ENCODE data around the gene GUCA1A.
A peak's percentile ranks its signal among the peaks of the same experiment; 100 is the strongest.
"Not testable (repeated sequence)": the region's sequence is repeated elsewhere in the genome, so short reads cannot be mapped to it uniquely, and the experiment has no call there.

GUCA1A gene

DNA sequence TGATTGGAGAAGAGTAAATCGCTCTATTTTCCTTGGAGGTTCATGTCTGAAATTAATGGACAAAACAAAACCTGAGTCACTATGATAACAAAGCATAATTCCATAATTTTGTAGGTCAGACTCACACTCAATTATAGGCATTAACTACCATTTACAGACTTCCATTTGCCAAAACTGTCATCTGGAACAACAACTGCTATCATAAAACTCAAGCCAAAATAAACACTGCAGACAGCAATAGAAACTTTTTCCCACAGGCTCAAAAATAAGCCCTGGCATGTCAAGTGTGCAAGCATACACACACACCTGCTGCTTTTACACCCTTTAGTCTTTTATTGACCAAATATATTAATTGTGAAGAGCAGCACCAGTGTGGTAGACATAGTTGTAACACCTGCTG lies 37.4 kb downstream of the GUCA1A start:
- no peak for DNase-seq (ENCODE audit: low read depth)

DNA sequence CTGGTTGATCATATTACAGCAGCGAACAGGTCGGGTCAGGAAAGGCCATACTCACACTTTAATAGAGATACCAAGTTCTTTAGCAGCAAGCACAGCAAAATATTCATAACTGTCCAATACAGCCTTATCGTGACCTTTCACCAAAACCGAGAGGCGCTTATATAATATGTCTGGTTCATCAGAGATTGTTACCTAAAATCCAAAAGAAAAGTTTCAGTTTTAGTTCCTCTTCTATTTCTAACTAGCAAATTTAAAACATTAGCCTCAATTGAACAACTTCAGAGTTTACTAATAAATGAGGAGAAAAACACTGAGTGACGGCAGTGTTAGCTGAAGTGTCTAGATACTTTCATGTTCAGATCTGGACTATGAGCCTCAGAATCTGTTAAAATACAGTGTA lies 38.6 kb downstream of the GUCA1A start:
- no peak for DNase-seq (ENCODE audit: low read depth)

DNA sequence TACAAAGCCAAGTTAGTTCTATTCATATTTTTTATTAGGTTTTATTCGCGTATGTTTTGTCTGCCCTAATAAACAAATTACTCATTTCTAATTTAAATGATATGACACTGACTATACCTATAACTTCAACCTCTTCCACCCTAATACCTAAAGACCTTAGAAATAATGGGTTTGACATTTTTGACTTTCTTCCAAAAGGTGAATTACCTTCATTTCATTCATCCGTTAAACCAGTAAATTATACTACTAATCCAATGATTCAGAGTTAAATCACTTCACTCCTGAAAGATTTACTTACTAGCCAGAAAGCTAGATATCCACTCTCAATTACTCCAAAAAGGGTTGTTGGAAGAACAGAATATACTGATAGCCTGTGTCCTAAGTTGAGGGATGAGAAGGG lies 39.3 kb downstream of the GUCA1A start:
- no peak for DNase-seq (ENCODE audit: low read depth)

DNA sequence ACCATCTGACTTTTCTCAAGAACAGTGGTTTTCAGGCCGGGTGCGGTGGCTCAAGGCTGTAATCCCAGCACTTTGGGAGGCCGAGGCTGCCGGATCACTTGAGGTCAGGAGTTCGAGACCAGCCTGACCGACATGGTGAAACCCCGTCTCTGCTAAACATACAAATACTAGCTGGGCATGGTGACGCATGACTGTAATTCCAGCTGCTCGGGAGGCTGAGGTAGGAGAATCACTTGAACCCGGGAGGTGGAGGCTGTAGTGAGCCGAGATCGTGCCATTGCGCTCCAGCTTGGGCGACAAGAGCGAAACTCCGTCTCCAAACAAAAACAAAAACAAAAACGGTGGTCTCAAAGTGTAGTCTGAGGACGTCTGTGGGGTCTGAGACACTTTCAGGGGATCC lies 43.3 kb downstream of the GUCA1A start:
- DNase-seq (ENCODE audit: low read depth), result not testable (repeated sequence)

DNA sequence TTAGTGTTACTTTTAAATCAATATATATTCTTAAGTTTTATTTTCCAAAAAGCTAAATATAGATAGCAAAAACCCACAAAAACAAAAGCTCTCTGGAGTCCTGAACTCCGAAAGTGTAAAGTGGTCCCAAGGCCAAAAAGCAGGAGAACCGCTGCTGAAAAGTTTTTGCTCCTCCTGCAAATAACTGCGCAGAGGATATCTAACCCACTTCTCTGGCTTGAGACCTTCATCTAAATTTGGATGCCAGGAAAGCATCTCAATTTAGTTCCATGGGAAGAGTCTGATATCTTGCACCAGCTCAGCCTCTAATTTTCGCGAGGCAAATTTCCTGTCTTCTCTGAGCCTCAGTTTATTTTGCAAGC lies 44.0 kb downstream of the GUCA1A start:
- no peak for DNase-seq (ENCODE audit: low read depth)

DNA sequence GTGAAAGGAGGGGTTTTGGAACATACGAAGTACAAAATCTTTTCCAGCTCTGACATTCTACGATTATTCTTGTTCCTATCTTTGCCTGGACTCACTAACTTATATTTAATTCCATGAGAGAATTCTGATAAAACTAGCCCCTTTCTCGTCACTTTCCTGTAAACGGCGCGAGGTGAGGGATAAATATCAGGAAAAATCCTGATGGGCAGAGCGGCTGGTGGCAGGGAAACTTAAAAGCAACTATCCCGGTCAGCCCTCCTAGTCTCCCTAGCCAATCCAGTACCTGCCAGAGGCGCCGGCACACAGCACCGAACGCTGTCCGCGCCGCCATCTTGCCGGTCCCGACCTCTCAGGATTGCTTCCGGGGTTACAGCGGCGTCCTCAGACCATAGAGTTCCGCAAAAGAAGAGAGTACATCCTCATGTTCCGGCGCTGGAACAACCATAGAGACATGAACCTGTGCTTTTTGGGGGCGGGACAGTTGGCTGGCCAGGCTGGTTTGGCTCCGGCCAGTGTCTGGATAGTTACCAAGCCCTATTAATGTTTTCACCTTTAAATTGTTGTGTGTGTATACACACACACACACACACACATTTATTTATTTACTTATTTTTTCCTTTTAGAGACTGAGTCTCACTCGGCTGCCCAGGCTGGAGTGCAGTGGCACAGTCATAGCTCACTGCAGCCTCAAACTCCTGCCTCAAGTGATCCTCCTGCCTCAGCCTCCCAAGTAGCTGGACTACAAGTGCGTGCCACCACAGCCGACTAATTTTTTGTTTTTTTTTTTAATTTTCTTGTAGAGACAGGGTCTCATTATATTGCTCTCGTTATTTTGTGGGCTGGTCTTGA lies 44.6 kb downstream of the GUCA1A start, which contains the start of gene MRPS10:
TSS of gene MRPS10 (minus strand) at position 343 of the 849 bp plus-strand sequence. CDS start at position 331, 12 bp downstream.
- peak; percentile 71 for DNase-seq (ENCODE audit: low read depth)

DNA sequence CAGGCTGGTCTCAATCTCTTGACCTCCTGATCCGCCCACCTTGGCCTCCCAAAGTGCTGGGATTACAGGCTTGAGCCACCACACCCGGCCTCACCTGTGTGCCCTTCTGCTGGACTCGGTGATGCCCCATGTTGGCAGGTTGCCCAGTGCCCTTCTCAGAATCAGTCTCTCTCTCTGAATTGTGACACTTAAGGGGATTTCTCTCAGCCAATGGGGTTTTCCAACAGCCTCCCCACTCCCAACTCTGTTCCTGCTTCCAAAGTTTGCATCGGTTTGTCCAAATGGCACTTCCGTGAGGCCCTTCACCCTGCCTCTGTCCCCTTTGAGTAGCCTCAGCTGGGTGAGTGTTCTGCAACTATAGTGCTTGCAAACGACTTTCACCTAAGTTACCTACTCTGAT lies 47.6 kb downstream of the GUCA1A start:
- no peak for DNase-seq (ENCODE audit: low read depth)

DNA sequence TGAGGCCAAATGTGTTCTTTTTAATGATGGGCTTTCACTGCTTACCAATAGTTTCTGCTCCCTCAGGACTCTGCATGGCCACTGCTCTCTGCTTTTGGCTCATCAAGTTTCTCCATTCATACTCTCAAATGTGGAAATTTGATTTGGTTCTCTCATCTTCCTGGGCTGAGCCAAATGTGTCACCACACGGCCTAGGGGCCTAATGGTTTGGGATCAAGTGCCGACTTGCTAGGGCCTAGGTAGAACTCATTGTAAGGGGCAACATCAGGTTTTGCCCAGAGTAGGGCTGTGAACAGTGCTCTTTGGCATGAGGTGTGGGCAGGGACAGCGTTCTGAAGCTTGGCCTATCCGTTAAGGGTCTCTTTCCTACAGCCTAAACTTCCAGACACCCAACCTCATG lies 48.4 kb downstream of the GUCA1A start:
- DNase-seq (ENCODE audit: low read depth), result no peak

DNA sequence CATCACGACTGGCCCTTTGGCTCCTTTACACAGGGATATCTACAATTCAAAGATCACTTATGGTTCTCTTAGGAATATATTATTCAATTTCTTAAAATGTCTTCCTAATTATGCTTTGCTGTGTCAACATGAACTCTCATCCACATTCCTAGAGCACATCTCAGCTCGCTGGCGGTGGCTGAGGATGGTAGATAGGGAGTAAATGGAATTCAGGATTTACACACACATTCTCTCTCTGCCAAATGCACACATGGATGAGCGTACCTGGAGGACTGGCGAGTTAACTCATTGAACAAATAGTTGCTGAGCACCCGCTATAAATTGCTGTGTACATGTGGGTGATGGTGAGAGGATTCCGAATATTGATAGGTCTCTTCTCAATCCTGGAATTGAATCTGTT lies 49.3 kb downstream of the GUCA1A start:
- DNase-seq (ENCODE audit: low read depth), result no peak

DNA sequence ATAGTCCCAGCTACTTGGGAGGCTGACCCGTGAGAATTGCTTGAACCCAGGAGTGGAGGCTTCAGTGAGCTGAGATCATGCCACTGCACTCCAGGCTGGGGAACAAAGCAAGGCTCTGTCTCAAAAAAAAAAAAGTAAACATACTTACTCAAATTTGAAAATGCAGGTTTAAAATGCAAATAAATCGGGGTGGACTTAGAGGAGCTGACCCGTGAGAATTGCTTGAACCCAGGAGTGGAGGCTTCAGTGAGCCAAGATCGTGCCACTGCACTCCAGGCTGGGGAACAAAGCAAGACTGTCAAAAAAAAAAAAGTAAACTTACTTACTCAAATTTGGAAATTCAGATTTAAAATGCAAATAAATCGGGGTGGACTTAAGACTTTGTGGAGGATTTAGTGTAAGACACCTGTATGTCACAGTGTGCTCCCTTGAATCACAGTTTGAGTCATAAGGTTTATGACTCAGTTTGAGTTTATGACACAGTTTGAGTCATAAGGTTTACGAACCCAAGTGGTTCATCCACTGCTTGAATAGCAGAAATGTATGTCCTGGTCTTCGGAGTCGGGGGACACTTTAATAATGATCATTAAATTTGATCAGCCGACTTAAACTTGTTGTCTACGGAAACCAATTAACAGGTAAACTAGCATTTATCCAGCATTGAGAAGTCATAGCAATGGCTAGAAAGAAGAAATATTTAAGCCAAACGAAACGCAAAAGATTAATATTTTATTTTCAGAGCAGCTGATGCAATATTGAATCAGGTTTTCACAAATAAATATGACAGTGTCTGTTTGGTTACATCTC lies 51.3 kb downstream of the GUCA1A start:
- DNase-seq (ENCODE audit: low read depth), result no peak

DNA sequence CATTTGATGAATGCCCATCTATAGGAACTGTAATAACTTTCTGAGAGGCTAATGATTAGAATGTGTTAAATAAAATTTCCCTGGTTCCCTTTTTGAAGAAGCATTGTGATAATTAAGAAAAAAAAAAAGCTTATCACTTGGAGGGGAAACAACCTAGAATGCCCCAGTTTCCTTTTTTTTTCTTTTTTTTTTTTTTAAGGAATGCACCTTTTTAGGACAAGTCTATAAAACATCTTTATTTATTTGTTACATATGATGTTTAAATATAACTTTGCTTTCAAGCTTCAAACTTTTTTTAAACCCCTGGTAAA lies 51.8 kb downstream of the GUCA1A start:
- no peak for DNase-seq (ENCODE audit: low read depth)

DNA sequence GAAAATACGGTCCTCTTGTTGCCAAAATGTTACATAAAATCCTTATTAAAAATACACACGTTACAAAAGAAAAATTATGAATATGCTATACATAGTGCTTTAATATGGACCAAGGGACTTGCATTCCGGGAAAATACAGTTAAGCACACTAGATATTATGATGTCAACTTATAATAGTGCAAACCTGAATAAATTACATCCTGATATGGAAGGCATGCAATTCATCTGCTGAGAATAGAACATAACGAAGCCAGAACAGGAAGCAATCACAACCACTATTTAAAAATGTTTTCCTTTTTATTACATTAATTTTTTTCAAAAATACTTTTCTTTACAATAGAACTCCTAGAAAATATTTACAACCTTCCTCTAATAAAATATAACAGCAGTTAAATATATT lies 52.3 kb downstream of the GUCA1A start:
- no peak for DNase-seq (ENCODE audit: low read depth)

DNA sequence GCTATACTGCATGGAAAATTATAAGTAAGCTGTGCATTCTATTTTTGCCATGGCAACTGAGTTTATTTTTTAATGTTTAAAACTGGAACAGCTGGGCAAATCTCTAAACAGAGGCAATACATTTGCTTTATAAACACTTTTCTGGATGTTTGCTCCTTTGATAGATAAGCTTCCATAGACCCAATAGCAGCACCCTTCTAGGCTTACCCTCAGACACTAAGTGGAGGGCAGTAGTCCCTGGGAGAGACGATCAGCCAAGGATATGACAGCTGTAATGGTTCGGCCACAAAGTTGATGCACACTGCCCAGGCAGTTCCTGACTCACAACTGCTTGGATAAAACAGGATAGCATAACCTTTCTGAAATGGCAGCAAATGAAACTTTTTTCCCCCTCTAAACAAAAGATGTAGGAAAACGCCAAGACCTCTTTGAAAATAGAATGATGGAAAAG lies 53.0 kb downstream of the GUCA1A start:
- DNase-seq (ENCODE audit: low read depth), result no peak

DNA sequence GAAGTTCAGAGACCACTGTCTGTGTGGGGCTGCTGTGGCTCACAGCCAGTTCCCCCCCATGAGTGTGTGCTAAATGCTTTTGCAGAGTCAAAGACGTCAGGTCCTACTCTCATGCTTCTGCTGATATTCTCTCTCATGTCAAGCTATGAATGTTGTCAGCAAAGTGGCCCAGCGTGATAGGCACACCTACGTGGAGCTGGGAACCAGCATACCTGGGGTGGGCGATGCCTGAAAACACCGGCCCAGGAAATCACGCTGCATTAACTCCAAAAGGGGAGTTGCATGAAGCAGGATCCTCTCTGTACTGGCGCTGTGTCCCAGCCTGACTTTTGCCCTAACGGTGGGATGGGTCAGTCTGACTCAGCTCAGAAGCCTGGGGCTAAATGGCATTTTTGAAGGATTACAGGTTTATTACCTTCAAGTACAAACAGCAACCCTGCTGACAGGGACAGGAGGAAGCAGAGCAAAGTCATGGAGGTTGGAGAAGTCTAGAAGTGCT lies 53.5 kb downstream of the GUCA1A start:
- no peak for DNase-seq (ENCODE audit: low read depth)

DNA sequence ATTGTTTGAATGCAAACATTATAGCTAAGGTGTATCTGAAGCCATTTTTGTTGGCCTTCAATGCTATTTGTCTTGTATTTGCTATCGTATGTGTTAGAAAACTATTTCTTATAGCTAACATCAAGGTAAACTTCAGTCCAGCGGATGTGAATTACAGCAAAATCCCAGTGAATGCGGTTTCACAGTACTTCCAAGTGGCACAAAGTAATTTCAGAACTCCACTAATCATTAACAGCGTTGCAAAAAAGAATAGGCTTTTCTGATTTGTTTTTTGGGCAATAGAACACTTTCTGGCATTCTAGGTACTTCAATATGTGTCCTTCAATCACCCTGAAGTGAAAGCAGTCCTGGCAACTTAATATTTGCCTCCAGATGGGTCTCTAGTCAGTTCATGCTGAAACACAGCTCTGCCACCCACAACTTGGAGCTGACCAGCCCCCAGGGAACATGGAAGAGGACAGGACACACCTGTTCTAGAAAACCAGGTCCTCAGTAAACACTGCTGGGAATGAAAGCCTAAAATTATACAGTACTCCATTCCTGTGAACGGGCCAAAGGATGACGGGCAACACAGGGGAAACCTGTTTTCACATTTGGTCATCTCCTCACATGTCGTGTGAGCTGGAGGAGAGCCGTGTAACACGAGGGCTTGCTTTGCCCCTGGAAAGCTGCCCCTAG lies 54.1 kb downstream of the GUCA1A start:
- no peak for DNase-seq (ENCODE audit: low read depth)

DNA sequence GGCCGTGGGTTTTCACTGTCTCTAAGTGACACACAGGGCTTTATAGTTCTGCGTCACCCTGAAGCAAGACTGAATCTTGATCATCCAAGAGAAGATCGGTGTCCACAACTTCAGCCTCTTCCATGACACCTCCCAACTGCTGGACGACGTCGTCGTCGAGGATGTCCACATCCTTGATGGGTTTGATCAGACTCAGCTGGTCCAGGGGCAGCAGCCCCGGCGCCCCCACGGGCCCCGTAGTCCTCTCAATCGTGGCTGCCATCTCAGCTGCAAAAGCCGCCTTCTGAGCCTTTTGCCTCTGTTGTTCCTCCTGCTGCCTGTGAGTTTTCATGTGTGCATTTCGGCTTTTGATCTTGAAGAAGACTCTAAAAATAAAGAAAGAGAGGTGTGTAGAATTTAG lies 55.1 kb downstream of the GUCA1A start:
- no peak for DNase-seq (ENCODE audit: low read depth)
